GM19240 (cell line): Measurements from ENCODE around the gene MATCAP1.

Experiments used
- DNase-seq: peaks from one replicate; pipeline ENCODE4 v3.0.0; 2011; ENCODE audit warnings: low spot score; ENCODE audit not compliant: insufficient read length

MATCAP1 gene

DNA sequence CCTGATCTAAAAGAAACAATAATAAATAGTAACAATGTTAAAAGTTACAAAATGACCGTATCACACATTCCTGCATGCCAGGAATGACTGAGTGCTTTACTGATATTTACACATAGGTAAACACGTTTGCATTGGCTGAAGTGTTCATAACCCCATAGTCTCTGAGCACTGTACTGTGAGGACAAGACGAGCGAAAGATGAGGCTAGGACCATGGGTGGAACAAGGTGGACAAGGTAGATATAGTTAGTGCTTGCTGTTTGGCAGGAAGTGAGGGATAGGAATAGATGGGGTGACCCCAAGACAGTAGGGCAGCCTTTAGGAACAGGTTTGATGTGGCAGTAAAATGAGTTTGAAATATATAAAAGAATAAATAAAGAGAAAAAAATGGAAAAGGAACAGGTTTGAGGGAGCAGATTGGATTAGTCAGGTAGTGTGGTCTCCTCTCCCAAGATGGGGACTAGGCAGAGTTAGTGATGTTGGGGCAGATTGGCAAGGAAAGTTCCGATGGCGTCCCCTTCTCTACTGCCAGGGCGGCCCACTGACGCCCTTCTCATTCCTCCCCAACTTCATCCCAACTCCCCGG lies 7.7 kb upstream of the MATCAP1 start:
- no peak for DNase-seq

DNA sequence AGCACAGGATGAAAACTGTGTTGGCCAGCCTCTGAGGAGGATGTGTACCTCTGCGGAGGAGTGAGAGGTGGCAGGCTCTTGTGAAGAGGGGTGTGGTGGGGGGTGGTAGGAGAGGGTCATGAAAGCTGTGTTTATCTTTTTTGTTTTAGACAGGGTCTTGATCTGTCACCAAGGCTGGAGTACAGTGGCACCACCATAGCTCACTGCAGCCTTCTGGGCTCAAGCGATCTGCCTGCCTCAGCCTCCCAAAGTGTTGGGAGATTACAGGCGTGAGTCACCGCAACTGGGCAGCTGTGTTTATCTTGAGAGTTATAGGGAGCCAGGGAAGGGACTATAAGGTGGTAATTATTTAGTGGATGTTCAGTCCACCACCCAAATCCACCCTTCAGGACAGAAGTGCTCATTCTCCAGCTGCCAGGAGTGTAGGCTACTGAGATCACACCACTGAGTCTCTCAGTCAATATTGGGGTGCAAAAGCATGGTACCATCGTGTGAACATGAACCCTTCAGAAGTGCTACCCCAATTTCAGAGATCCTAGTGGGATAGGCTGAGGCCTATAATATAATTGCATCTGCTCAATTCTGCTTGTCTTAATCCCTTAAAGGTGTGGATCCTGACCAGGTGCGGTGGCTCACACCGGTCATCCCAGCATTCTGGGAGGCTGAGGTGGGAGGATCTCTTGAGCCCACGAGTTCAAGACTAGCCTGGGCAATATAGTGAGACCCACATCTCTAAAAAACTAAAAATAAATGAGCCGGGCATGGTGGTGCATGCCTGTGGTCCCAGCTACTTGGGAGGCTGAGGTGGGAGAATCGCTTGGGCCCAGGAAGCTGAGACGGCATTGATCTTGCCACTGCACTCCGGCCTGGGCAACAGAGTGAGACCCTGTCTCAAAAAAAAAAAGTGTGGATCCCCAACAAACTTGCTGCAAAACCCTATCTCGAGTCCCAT lies 7.0 kb upstream of the MATCAP1 start:
- DNase-seq = no peak

DNA sequence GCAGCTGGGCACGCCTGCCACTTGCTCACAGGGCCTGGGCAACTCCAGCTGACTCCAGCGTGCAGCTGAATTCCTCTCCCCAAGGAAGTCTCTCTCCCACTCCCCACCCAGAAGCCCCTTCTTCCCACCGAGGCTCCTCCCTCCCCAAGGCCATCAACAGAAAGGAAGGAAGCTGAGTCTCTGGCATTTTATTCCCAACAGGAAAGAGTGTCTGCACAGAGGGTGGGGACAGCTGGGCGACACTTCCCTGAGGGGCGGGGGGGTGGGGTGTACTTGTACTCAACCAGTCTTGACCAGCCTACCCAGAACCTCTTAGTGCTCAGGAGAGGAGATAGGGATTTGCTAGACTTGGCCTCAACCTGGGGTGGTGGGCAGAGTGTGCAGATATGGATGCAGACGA lies 6.3 kb upstream of the MATCAP1 start, which contains the start of gene EXOC3L1:
Gene EXOC3L1 (minus strand): TSS at position 96 of the 400 bp plus-strand sequence. CDS start 460 bp downstream, outside the sequence.
- no peak for DNase-seq

DNA sequence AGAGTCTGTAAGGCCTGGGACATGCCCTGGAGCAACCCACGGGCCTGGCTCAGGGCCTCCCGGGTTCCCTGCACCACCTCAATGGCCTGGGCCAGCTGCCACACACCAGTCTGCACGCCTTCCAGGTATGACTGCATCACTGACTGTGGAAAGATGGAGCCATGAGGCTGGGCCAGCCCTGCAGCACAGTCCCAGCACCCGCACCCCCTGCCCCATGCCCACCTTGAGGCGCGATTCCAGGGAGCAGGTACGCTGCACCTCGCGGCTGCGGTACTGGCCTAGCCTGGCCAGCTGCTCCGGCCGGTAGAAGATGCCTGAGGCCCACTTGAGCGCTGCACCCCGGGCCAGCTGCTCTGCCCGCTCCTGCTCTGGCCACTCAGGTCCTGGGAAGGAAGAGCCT lies 5.0 kb upstream of the MATCAP1 start:
- no peak for DNase-seq

DNA sequence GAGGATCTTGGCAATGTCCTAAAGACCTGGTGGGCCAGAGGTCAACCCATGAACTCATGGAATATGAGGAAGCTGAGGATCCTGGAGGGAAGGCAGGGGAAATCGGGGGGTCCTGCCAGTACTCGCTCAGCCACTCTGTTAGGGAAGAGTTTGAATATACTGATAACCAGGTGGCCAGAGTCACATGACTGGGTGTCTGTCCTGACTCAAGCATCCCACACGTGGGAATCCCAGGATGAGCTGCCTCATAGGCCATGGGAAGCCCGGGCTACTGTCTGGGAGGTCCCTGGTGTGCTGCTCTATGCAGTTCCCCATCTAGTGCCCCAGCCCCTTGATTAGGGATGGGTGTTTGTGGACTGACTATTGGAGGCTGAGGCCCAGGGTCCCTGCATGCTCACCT lies 4.6 kb upstream of the MATCAP1 start:
- no peak for DNase-seq

DNA sequence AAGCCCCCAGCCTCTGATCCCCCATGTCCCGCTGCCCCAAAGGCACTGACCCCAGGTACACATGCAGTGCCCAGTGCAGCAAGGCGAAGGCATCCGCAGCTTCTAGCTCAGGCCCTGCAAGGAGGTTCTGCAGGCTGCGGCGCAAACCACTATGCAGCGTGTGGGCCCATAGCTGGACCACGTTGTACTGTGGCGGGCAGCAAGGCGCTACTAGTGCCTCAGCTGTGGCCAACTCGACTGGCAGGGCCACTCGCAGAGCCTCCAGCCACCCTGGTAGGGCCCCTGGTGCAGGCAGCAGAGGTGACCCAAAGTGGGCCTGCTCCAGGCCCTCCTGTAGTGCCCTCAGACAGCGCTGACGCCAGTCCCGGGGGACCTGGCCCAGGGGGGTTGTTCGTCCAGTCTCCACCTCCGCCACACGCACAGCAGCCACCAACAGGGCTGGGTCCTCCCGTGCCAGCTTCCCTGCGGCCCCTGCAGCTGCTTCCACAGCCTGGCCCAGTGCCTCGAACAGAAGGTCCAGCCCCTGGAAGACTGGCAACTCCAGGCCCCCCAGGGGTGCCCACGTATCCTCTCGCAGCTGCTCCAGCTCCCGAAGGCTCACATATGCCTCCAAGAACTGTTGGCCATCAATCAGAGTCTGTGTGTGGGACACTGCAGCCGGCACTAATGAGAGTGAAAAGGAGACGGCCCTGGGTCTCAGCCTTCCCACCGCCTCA lies 3.6 kb upstream of the MATCAP1 start:
- DNase-seq = no peak

DNA sequence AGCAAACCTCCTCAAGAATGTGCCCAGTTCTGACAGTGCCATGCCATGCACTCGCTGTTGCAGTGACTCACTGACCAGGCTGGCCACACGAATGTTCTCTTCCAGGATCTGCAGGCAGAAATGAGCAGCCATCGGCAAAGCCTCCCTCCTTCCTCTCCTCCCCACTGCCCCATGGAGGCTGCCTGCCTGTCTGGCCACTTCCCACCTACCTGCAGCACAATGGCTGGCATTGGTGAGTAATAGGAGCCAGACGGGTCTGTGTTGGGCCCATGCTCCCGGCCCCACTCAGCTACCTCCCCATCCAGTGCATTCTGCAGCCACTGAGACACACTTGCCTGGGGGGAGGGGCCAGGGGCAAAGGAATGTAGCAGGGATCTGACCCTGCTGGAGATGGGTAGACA lies 2.8 kb upstream of the MATCAP1 start:
- DNase-seq = no peak

DNA sequence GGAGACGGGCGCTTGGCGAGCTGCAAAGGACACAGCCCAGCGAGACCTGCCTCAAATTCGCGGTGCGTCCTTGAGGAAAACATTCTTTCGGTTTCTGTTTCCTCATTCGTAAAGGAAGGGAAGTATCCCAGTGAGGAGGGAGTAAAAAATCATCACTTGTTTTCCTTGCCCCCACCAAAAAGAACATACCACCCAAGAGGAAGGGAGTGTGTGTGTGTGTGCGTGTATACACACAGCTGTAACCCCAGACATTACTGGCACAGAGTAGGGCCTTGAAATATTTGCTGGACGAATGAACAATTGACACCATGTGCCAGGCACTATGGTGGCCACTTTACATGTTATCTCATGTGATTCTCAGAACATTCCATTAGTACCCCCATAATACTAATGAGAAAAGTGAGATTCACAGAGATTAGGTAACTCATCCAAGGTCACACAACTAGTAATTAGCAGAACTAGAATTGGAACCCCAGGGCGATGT lies 1.9 kb upstream of the MATCAP1 start:
- no peak for DNase-seq

DNA sequence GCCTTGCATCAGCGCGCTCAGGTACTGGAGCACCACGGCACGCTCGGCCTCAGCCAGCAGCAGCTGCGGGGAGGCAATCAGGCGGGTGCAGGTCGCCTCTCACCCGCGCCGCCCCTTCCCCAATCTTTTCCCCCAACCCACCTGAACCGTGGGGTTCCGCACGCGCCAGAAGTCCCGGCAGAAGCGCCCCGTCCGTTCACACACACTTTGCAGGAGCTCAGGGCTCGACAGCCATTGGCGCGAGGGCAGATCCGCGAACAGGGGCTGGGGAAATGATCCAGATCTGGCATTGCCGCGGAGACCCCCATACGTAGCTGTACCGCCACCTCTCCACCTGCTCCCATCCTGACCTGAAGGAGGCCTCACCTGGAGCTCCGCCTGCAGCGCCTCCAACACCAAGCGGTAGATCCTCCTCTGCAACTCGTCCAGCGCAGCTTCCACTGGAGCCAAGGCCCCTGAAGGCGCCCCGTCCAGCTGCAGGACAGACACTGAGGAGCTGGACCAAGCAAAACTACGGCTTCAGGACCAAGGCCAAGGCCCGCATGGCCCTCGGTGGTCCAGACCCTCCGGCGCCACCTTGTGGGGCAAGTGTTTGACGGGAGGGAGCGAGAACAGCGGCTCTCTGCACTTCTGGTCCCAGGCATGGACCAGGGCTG lies 1.4 kb upstream of the MATCAP1 start:
- DNase-seq = no peak

DNA sequence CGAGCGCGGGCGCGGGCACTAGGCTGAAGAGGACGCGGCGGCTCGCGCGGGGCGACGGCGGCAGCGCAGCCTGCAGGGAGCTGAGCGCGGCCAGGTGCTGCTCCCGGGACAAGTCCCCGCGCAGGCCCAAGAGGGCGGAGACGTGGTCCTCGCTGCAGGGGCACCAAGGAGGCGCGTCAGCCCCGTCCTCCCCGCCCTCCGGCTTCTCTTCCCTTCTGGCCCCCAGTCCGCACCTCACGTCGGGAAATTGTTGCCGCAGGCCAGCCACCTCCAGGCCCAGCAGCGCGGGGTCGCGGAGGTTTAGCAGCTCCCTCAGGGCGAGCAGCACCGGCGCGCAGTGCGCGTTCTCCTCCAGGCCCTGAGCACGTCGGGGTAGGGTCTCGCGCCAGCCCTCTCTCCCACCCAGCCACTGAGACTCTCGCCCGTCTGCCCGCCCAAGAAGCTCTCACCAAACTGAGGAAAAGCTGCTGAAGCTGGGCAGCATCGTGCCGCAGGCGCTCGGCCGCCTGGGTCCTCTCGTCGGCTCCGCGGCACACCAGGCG lies 761 bp upstream of the MATCAP1 start:
- DNase-seq = no peak

DNA sequence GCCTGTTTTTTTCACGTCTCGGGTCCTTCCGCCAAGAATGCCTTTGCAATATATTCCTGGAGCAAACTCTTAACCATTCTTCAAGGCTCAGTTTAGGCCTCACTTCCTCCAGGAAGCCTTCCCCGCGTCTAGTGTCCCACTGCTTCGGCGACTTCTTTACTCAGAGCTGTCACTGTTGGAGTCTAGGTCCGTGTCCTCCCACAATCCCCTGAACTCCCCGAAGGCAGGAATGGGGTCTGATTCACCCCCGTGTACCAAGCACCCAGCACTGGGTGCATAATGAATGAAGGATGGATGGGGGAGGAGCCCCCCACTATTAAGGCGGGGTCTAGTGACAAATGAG lies 508 bp downstream of the MATCAP1 start:
- DNase-seq = no peak

DNA sequence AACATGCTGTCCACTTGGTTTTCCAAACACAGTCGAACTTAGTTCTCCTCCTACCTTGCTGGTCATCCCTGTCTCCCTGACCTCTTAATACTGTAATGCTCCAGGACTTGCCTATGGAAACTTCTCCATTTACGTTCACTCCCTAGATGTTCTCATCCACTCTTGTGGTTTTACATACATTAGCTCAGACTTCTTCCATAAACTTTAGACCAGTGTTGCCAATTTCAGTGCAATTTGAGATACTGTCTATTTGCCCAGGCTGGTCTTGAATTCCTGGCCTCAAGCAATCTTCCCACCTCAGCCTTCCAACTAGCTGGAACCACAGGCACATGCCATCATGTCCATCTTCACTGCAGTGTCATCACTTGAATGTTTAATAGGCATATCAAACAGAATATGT lies 1.5 kb downstream of the MATCAP1 start:
- no peak for DNase-seq

DNA sequence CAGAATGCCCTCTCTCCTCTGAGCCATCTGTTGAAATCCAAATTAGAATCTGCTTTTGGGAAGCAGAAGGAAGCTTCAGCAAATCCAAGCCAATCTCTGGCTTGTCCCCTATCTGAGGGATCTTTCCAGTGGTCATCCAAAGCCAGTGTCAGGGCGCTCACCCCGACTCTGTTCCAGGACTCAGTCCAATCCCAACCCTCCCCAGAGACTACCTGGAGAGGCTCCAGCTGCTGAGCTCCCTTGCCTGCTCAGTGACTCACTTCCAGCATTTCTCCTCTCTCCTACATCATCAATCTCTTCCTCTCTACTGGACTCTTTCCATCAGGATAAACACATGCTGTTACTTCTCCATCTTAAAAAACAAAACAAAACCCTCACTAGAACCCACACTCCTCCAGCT lies 2.4 kb downstream of the MATCAP1 start:
- no peak for DNase-seq

DNA sequence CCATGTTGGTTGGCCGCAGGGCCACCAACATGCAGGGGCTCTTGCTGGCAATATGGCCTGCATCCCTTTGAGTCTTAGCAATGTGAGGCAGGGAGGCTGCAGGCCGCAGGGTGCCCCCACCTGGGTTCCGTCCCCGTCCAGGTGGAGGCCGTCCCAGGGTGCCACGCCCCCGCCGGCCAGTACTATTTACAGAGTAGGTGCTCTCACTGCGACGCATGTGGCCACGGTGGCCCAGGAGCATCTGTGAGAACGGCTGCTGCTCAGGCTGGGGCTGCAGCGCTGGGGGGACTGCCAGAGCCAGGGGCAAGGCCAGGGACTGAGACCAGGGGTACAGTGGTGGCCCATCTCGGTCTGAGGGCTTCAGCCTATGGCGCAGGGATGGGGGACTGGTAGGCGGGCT lies 3.6 kb downstream of the MATCAP1 start:
- no peak for DNase-seq

DNA sequence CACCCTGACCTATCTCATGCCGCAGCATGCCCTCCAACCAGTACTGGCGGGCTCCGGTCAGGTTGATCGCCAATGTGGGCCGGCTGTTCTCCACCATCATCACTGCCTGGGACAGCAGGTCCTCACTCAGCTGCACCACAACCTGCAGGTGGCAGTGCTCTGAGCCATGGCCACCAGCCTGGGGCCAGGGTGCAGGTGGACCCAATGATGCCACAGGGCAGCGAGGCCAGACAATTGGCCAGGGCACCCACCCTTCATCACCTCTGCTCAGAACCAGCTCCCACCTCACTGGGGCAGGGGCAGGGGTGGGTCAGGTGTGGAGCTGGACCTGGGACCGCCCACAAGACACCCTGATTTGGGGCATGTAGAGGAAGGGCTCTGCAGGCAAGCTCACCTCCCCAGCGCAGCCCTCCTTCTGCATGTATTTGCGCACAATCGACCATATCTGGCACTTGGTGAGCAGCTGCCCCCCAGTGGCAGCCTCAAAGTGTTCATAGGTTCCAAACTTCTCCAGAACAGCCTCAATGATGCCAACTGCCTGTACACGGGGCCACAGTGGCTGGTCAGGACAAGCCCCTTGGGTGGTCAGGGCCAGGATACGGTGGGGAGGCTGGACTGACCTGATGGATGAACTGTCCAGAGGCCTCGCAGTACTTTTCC lies 4.2 kb downstream of the MATCAP1 start:
- no peak for DNase-seq

DNA sequence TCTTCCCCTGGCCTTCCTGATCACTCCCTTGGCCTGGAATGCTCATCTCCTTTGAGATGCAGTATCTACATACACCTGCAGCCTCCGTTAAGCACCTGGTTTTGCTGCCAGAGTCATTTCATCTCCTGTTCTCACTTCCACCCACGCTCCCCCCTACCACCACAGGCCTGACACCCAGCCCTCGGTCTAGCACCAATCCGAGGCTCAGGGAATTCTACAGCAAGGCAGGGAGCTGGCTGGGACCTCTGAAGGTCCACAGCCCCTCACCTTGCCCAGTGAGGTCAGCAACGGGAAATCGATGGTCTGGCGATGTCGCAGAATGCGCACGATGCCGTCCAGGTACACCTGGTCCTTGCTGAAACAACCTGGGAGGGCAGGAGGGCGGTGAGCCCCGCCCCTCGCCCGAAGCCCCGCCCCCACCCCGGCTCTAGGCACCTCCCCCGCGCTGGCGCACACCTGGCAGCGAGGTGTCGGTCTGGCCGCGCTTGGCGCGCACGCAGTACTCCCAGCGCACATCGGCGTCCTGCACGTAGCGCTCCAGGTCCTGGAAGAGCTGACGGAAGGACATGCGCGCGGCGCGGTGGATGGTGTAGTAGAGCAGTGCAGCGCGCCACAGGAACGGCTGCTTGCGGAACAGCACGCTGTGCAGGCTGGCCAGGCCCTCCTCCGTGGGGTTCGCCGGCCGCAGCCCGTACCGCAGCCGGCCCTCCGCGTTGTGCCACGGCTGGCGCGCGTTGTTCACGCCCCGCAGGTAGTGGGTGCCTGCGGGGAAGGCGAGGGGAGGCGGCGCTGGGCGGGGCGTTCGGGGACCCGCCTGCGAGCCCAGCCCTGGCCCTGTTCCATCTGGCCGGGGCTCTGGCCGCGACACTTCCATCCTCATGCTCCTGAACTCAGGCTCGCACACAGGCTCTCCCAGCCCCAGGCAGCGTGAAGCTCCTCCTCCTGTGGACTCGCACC lies 5.7 kb downstream of the MATCAP1 start:
- DNase-seq = no peak

DNA sequence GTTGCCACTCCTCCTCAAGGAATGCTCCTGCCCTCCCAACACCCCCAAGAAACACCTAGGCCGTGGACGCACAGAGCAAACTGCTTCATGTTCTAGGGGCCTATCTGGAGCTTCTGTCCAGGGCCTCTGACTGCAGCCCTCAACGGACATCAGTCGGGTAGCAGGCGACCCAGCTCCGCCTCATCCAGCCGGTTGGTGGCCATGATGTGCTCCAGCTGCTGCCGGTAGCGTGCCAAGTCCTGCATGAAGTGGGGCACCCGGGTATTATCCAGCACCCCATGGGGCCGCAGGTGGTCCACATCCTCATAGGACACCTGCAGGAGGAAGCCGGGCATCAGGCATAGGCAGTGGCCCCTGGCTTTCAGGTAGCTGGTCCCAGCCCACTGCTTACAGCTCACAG lies 7.1 kb downstream of the MATCAP1 start:
- DNase-seq = no peak

DNA sequence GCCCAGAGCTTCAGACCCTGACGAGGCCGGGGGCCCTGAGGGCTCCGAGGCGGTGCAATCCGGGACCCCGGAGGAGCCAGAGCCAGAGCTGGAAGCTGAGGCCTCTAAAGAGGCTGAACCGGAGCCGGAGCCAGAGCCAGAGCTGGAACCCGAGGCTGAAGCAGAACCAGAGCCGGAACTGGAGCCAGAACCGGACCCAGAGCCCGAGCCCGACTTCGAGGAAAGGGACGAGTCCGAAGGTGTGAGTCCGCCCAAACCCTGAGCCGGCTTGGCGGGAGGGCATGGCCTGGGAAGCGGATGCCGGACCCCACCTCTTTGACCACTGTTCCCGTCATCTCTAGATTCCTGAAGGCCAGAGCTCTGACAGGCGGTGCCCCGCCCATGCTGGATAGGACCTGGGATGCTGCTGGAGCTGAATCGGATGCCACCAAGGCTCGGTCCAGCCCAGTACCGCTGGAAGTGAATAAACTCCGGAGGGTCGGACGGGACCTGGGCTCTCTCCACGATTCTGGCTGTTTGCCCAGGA lies 9.0 kb downstream of the MATCAP1 start:
- no peak for DNase-seq
